Gastrocnemius medialis (tissue), 4 donors: ENCODE results near the gene NEXMIF. TPM values are rescaled to one million over a fixed set of nuclear protein-coding genes. Genes with fewer than 3 reads are reported as not detected.

ENCODE experiments used
- ATAC-seq, 2 donors: fragments of 150-250 bp; one replicate each; pipeline ENCODE4 v1.9.1; 2016
- DNase-seq, 2 donors: peaks; one replicate each; pipeline ENCODE4 v3.0.0-alpha.2; 2019
- H3K27ac ChIP-seq, 4 donors: fragments of 200-600 bp; sonication (generic); 1 replicate in 1 of 4; 2 replicates in 3 of 4; pipeline ENCODE4 v1.5.1; 2016 to 2018; ENCODE audit warnings: mild to moderate bottlenecking in 2 of 4, moderate library complexity in 1 of 4
- H3K27me3 ChIP-seq, 3 donors: fragments of 200-600 bp; sonication (generic) in 2 of 3; 1 replicate in 1 of 3; 2 replicates in 2 of 3; pipeline versions ENCODE4 v1.5.1 to v1.6.0; 2016 to 2019; ENCODE audit warnings: mild to moderate bottlenecking in 1 of 3, moderate library complexity in 1 of 3
- H3K36me3 ChIP-seq, 2 donors: fragments of 200-600 bp; sonication (generic) in 1 of 2; one replicate each; pipeline ENCODE4 v1.5.1; 2017 to 2018
- H3K4me1 ChIP-seq, 2 donors: fragments of 200-600 bp; sonication (generic) in 1 of 2; one replicate each; pipeline ENCODE4 v1.5.1; 2016 to 2017; ENCODE audit warnings: mild to moderate bottlenecking in 2 of 2
- H3K4me3 ChIP-seq, 4 donors: fragments of 200-600 bp; sonication (generic) in 3 of 4; 1 replicate in 1 of 4; 2 replicates in 3 of 4; pipeline ENCODE4 v1.5.1; 2016 to 2019; ENCODE audit warnings: mild to moderate bottlenecking in 2 of 4
- H3K9me3 ChIP-seq, 3 donors: fragments of 200-600 bp; sonication (generic) in 2 of 3; 1 replicate in 1 of 3; 2 replicates in 2 of 3; pipeline ENCODE4 v1.5.1; 2016 to 2019
- in situ Hi-C, 4 donors: fragments of 200-750 bp; cut with MboI; loops; one replicate each; pipeline versions ENCODE4 v1.15.0 to v1.8.0; 2017; ENCODE audit warnings: low sequenced_read_pairs in 4 of 4
- intact Hi-C: fragments of 100-400 bp; cut with DNase I; formaldehyde crosslinking; loops from one replicate; pipeline ENCODE4 v1.15.1; 2023; ENCODE audit warnings: low total_unique reads
- total RNA-seq, 4 donors: library from RNA; depleted of rRNA; stranded (reverse); fragments of >200 nt; gene quantifications; one replicate each; pipeline versions ENCODE4 v1.1.0 to v1.2.3, GENCODE V29; 2016
- TF ChIP-seq, protein P1 (sequence below), 5 experiments: fragments of 450-650 bp in 3 of 5; fragments of 200-600 bp in 2 of 5; sonication (generic) in 2 of 5; IDR thresholded peaks in 4 of 5; conservative IDR thresholded peaks in 1 of 5; 1 replicate in 4 of 5; 2 replicates in 1 of 5; pipeline ENCODE4 v1.5.1; 2016 to 2019; ENCODE audit warnings: antibody characterized with exemption in 5 of 5, mild to moderate bottlenecking in 3 of 5, moderate library complexity in 3 of 5

The NEXMIF gene
- total RNA-seq, 4 donors from 2014 or later = 0.02 to 0.16 (median 0.10) TPM

DNA sequence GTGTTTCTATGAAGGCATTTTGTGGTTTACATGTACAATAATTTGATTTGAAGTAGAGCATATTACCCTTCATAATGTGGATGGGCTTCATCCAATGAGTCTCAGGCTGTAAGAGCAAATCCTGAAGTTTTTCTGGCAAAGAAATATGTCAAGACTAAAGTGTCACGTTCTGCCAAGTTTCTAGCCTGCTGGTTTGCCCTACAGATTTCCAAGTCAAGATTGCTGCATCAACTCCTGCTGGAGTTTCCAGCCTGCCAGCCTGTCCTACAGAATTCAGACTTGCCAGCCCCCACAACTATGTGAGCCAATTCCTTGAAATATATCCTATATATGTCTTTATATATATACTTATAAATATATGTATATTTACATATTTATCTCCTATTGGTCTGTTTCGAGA, 240.8 kb downstream of the NEXMIF start:
- no peaks in the 10 kb centered on the region for H3K36me3 ChIP-seq
- DNase-seq = no peak
- peaks cover 0 to 3% (median 0%) of the 10 kb centered on the region in 3 donors for H3K27me3 ChIP-seq
- TF ChIP-seq, protein P1, sequence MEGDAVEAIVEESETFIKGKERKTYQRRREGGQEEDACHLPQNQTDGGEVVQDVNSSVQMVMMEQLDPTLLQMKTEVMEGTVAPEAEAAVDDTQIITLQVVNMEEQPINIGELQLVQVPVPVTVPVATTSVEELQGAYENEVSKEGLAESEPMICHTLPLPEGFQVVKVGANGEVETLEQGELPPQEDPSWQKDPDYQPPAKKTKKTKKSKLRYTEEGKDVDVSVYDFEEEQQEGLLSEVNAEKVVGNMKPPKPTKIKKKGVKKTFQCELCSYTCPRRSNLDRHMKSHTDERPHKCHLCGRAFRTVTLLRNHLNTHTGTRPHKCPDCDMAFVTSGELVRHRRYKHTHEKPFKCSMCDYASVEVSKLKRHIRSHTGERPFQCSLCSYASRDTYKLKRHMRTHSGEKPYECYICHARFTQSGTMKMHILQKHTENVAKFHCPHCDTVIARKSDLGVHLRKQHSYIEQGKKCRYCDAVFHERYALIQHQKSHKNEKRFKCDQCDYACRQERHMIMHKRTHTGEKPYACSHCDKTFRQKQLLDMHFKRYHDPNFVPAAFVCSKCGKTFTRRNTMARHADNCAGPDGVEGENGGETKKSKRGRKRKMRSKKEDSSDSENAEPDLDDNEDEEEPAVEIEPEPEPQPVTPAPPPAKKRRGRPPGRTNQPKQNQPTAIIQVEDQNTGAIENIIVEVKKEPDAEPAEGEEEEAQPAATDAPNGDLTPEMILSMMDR (IDR thresholded peaks at IDR 0.05 in 4 of 5, conservative IDR thresholded peaks at IDR 0.05 in 1 of 5) = no peak
- ATAC-seq = no peak
- no peaks in the 10 kb centered on the region for H3K4me1 ChIP-seq
- no peaks in the 10 kb centered on the region for H3K9me3 ChIP-seq
- intact Hi-C loops = no loop called here
- no peak overlapping the region for H3K27ac ChIP-seq
- no peak overlapping the region for H3K4me3 ChIP-seq
- in situ Hi-C loops = no loop called here

Other genes with a start within 250 kb of the NEXMIF start
- 10 to 100 TPM; 47.1 to 91.2 (median 54.6) TPM for gene ABCB7, start 230.8 kb upstream of the NEXMIF start, total RNA-seq